AG20443 (cell line): ENCODE data around the gene DHRS9.

Experiments
- DNase-seq: peaks from one replicate; pipeline ENCODE4 v3.0.0; 2012; ENCODE audit warnings: low spot score, mixed read lengths

DHRS9 gene

DNA sequence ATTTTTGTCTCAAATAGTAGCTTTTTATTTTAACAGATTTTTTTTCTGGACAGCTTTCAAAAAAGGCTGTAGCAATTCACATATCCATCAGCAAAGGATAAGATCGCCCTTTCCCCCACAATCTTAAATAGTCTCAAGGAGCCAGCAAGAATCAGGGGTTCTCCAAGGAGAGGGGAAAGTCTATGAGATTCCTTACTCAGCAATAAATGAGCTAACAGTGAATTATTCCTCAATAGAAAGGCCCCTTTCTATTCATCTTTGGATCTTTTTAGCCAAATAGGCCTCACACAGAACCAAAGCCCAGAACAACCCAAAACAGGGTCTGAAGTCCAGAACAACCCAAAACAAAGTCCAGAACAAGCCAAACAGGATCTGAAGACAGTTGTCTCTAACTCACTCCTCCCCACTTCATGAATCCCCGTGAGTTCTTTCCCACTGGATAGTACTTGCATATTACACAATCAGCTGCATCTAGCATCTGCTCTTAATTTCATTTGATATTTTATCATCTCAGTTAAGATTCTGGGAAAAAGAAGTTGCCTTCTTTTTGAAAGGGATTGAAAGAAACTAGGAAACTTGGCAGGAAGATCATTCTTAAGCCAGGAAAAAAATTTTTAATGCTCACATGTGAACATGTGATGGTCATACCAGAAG is 3.4 kb upstream of the DHRS9 start:
- no peak for DNase-seq

DNA sequence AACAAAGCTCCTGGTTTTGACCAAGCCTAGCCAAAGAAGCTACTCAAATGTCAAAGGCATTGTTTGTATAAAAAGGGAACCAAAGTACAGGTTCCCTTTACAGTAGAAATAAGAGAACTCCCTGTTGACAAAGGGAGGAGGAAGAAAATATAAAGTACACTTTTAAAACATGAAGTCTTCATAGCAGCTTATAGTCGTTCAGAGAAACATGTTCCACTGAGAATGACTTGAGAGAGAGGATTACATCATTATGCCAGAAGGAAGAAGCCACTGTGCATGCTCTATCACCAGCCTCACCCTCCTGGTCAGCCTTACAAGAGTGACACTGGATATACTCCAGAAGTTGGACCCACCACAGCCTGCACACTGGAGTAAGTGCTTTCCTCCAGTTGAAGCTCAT is 2.5 kb upstream of the DHRS9 start:
- DNase-seq: no peak

DNA sequence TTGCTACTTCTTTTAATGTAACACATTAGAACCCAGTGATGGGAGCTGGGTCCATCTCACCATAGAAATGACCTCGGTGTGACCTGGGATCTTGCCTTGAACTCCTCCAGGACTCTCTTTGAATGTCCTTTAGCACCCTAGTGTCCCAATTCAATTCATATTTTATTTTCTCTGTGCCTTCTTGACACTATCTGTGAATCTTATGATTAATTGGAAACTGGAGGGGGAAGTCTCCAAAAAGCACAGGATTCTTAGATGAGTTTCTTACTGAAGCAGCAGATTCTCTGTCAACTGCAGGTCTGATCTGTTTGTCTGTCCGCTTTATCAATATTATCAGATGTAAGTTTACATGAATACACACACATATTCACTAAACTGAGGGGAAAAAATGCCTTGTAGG is 470 bp downstream of the DHRS9 start:
- no peak for DNase-seq

DNA sequence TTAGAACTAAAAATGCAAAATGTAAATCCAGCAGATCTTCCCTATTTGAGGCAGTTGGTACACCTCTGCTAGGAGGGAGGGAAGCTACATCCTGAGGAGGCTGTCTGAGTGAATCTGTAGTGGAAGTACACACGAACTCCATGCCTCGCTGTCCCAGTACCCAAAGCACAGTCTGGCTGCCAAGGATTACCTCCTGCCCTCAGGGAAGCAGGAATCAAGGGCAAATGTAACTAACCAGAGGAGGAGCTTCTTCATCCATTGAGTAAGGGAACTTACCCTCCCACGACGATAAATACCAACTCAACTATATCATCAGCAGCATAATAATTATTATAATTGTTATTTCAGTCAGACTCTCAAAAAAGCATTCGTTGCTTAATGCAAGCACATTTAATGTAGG is 2.1 kb downstream of the DHRS9 start:
- DNase-seq: no peak

DNA sequence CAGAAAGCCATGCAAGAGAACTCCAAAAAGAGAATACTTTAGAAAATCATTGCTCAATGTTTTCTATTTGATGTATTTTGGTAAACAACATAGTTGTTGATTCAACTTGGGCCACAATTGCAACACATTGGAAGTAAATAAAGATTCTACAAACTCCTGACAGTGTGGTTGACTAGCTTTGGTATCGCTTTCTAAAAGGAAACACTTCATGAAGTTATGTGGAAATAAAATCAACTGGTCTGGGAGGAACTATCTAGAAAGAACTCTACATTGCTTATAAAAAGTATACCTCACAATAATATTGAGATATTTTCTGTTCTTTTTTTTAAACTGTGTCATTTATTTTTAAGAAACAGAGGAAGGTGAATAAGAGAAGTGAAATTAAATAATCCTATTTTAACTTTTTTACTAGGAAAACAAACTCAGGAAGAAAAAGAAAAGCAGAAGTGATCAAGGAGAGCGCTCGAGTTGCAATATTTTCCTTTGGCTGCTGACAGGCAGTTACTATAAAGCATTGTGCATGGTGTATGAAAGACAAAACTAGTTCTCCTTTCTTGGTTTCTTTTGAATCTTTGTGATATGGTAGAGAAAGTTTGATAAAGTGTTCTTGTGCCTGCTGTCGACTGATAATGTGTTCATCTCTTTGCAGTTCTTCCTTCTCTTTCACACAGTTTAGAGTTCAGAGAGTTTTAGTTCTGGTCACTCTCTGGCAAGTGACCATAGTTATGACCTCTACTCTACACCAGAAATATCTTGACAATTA is 3.0 kb downstream of the DHRS9 start:
- no peak for DNase-seq

DNA sequence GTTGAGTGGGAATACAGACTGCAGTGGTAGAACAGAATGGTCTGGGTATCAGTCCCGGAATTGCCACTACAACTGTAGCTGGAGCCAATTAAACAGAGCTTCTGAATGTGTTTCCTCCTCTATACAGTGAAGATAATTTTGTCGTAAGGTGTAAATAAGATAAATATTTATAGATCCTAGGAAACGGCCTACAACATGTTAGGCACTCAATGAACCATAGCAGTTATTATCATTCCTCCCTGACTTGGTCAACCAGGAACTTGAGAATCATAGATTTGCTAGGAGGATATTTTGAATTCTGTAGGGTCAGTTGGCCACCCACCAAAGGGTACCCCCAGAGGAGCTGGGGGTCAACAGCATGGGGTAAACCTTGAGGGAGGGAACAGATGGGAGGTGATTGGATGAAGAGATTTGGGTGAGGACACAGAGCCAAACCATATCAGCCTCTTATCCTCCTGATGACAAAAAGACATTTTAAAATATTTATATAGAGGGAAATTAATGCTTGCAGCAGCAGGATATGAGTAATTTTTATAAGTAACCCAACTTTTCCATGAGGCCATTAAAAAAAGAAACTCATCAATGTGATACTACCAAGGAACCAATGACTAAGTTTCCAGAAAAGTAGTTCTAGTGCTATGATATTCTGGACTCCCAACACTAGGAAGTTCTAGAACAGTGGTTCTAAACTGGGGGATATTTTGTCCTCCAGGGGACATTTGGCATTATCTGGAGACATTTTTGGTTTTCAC is 4.0 kb downstream of the DHRS9 start:
- no peak for DNase-seq

DNA sequence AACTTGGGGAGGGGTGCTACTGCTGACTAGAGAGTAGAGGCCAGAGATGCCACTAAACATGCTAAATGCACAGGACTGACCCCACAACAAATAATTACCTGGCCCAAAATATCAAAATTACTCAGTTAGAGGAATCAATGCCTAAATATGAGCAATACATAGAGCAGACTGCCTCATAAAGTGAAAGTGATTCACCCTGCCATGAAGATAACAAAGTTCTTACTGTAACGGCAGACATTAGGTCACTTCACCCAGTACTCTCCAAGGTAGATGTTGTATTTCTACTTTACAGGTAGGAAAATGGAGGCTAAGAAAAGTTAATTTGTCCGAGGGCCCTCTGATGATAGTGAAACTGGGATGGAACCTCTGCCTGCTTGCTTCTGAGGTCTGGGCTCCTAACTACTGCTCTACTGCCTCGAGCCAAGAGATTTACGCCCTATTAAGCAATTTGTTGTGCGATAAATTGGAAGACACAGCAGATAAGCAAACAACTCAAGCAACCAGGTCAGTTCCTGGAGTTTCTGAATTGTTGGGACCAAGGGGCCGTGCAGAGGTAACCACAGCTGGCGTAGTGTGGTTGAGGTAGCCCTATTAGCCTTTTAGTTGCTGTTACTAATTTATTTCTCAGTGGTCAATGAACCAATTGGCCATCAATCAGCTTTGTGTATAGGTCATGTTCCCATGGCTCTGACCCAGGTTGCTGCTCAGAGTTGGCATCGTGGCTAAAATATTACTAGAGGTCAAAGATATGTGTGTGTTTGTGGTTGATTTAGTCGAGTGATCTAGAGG is 4.8 kb downstream of the DHRS9 start:
- no peak for DNase-seq

DNA sequence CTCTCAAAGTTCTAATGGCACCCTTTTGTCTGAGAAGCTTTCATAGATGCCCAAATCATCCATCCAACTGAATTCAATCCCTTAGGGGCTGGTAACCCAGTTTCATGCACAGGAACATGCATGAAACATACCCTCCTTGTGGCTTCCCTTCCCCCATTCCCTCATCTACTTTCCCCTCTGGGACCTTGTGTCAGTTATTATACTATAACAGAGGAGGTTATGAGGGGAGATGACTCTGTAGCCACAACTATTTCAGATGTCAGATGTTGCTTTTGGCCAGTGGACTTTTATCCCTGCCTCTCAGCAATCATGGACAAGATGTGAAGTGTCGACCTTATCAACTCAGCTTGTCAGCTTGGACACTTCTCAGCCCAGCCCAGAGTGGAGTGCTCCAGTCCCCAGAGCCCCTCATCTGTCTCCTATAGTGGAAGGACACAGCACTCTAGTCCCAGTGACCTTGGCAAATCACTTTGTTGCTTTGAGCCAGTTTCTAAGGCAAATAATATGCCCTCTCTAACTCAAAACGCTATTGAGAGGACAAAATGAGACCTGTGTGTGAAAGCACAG is 8.4 kb downstream of the DHRS9 start:
- DNase-seq: no peak

DNA sequence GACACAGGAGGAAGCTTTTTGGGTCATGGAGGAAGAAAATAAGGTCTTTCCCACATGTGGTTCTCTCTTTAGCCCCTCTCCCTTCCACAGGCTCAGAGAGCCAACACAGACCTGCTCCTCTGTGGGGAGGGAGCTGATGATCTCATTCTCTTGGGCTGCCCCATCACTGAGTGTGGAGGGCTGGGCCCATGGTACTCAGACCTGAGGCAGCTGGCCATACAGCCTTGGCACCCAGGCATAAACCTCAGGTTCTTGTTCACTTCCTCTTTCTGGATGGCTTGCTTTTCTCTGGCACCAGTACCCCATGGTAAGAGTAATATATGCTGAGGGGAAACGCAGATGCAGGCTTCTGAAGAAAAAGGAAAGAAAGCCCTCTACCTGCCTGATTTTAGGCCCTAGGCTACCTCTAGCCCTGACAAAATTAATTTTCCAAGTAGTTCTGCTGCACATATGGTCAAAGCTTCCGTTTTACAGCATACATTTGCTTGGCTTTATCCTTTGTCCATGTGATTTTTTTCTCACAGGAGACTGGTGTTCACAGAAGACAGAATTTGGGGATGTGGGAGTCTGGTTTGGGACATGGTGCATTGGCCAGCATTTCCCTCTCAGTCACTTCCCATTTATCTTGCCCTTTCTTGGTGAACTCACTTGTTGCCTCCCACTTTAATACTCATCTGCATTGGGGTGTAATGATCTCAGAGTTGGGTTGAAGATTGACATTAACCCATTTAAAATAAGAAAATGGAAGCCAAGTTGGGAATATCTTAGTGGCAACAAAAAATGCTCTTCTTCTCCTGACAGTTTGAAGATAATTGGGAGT is 11.1 kb downstream of the DHRS9 start:
- DNase-seq: no peak

DNA sequence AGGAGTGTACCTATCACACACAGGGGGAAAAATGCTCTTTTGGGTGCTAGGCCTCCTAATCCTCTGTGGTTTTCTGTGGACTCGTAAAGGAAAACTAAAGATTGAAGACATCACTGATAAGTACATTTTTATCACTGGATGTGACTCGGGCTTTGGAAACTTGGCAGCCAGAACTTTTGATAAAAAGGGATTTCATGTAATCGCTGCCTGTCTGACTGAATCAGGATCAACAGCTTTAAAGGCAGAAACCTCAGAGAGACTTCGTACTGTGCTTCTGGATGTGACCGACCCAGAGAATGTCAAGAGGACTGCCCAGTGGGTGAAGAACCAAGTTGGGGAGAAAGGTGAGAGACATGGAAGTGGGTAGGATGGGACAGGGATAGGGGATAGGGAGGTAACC is 12.2 kb downstream of the DHRS9 start:
- DNase-seq: no peak

DNA sequence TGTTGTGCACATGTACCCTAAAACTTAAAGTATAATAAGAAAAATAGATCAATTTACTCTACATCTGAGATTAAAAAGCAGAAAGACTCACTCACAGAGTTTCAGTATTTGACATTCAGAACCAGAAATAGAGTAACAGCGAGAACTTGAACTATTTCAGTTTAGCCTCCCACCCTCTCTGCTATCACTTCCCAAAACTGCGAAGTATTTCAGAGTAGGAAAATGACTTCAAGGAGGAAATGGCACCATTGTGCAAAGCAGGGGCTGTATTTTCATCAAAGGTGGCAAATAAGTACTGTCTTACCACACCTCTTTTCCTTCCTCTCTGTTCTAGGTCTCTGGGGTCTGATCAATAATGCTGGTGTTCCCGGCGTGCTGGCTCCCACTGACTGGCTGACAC is 13.6 kb downstream of the DHRS9 start:
- DNase-seq: no peak

DNA sequence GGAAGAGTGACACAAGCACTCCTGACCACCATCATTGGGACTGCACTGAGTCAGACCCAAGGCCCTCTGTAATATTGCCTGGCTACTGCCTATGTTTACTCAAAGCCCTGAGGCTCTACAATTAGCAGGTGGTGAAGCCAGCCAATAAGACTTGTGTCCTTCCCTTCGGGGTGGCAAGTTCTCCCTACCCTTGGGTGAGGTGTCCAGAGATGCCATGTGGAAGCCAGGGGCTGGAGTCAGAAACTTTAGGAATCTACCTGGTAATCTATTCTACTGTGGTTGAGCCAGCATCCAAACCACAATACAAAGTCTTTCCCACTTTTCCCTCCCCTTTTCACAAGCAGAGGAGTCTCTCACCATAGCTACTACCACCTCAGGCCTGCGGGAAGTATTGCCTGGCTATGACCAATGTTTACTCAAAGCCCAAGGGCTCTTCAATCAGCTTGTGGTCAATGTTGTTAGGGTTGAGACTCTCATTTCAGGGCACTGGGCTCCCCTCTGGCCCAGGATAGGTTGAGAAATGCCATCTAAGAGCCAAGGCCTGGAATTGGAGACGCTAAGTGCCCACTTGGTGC is 17.6 kb downstream of the DHRS9 start:
- DNase-seq: no peak

DNA sequence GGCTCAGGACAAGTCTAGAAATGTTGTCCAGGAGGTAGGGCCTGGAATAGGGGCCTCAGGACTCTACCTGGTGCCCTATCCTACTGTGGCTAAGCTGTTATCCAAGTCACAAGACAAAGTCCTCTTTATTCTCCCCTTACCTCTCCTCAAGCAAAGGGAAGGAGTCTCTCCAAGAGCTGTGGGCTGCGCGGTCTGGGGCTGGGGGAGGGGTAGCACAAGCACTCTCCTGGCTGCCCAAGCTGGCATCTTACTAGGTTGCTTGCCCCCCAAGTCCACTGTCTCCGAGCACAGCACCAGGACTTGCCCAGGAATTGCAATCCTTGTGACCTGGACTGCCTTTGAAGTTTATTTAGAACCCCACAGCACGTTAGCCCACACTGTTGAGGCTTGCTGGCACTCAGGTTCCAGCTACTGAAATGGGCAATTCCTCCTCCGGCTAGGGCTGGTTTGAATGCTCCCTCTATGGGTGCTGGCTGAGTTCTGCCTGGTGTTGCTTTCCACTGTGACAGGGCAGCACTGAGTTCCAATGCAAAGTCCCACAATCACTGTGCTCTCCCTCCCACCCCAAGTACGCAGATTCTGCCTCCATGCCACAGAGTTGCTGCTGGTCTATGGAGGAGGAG is 18.5 kb downstream of the DHRS9 start:
- DNase-seq: no peak

DNA sequence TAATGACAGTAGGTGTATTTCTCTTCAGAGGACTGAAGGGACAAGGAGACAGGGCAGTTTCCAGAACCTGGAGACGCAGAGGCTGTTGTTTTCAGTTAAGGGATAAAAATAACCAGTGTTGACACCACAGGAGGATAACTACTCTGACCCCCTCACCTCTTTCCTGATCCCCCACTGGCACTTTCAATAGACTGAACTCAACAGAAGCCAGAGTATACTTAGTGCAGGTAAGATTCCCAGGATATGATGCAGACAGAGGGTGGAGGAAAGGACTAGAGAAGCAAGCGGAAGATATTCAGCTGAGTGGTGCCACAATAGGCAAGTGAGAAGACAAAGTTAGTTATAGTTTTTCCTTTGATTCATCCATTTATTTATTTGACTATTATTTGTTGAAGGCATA is 19.8 kb downstream of the DHRS9 start:
- no peak for DNase-seq

DNA sequence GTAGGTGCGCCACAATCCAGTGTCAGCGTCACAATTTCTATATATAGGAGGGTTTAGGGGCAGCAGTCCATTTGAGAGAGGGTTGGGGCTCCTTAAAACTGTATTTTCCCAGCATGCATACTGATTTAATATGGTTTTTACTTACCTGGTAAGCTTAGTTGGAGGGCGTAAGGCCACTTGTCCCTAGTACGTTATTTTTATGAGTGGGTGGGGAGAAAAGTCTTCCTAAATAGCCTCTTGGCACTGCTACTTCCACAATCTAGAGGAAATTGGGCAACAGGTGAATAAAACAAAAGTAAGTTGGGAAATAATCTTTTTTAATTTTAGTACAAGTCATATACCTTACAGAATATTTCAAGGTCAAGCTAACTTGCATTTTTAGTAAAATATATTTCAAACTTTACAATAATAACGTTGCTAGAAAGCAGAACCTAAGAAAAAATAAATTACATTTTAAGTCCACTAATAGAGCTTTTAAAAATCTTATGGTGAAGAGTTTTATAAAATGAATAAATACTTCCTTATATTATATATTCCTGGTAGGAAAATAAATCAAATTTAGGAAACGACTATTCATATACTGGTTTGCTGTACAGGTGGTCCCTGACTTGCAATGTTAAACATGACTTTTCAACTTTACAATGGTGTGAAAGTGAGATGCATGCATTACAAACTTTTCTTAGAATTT is 20.9 kb downstream of the DHRS9 start:
- DNase-seq: no peak

DNA sequence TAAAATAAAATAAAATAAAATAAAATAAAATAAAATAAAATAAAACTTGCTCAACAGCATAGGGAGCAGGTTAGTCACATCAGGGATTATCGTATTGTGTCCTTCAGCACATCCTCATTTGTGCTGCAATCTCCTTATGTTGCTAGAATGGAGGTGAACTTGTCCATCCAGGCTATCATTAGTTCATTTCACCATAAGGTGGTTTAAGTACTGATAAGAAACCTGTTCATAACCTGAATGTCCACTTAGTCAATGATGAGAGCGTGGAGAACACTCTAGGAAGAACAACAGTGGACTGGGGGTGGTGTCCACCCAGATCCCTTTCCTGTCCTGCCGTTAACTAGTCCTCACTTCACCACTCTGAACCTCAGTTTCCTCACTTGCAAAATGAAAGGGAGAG is 21.9 kb downstream of the DHRS9 start:
- no peak for DNase-seq

DNA sequence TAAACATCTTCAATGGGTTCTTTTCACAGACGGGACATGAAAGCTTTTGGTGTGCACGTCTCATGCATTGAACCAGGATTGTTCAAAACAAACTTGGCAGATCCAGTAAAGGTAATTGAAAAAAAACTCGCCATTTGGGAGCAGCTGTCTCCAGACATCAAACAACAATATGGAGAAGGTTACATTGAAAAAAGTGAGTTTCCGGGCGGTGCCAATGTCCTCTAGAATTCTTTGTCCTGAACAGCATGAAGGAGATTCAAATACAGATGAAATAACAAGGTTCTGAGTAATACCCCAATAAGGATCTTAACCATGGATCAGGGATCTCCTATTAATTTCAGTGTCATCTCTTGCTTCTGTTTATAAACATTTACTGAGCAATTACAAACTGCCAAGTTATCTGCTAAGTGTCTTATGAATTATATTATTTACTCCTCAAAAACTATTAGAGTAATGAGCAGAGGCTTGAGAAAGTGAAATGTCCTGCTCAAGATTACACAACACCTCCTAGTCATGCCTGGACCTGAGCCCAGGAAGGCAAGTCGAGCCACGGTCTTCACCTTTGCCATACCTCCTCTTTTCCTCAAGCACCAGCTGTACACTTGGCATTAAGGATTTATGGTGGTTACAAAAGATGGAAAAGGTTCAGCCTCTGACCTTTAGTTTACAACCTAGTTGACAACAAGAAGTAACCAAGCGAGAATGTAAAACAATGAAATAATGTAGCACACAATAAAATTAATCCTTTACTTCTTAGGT is 22.6 kb downstream of the DHRS9 start:
- DNase-seq: no peak

DNA sequence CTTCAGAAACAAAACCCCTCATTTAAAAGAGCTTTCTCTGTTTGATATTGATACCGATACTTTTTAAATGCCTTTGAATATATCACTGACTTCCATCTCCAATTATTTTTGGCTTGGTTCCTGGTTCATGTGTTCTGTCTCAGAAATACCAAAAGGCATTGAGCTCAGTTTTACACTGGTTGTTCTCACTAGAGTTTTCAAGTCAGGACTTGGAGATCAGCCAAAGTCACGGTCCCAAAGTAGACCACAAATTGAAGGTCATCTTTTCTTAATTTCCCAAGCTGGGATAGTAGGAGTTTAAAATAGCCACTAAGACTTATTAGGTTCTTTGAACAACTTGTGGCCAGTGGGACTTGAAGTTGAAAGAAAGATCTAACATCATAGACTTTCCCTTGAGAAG is 24.2 kb downstream of the DHRS9 start:
- no peak for DNase-seq

DNA sequence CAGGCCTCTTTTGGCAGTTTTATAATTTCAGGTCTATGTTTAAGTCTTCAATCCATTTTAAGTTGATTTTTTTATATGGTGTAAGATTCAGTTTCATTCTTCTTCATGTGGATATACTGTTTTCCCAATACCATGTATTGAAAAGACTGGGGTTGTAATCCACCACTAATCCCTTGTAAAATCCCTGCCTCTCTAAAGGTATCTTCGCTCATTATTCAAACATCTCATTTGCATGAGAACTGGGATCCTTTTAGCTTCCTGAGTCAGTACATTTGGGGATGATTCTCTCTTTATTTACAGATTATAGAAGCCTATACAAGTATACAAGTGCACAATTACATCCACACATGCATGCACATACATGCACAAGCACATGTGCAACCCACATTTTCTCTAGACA is 25.3 kb downstream of the DHRS9 start:
- no peak for DNase-seq
